ENCODE results near the gene RNASEL.

RNASEL gene

DNA sequence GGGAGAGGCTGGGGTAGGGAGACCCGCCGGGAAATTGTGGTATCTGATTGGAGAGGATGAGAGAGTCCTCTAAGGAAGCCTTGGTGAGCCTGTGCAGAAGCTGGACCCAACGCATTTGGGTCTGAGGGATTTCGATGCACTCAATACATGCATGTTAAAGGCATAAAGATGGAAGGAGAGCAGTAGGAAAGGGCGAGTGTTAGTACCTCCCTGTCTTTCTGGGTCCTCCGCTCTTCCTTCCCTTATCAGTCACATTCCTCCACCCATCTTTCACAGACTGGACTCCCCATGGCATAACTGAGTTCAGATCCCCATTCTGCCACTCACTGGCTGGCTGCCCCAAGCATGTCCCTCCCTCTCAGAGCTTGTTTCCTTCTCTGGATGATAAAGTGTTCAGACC lies 7.9 kb upstream of the RNASEL start:
- H3K4me3 ChIP-seq (ENCODE audit: low read depth in 1 of 2, low read length in 2 of 2), result no peak overlapping the region
- H3K36me3 ChIP-seq (ENCODE audit: insufficient read depth, low read length), result no peaks in the 10 kb centered on the region
- no peak overlapping the region for H3K9ac ChIP-seq (ENCODE audit: low read length)
- H3K9me3 ChIP-seq (ENCODE audit: low read length), result no peaks in the 10 kb centered on the region
- peaks cover 10% of the 10 kb centered on the region for H3K4me1 ChIP-seq (ENCODE audit: insufficient read depth, low read length)
- H3K27ac ChIP-seq (ENCODE audit: low read depth, low read length), result no peak overlapping the region
- no peaks in the 10 kb centered on the region for H3K27me3 ChIP-seq (ENCODE audit: control insufficient read depth in 1 of 2, insufficient read depth in 2 of 2, low read length in 2 of 2)

DNA sequence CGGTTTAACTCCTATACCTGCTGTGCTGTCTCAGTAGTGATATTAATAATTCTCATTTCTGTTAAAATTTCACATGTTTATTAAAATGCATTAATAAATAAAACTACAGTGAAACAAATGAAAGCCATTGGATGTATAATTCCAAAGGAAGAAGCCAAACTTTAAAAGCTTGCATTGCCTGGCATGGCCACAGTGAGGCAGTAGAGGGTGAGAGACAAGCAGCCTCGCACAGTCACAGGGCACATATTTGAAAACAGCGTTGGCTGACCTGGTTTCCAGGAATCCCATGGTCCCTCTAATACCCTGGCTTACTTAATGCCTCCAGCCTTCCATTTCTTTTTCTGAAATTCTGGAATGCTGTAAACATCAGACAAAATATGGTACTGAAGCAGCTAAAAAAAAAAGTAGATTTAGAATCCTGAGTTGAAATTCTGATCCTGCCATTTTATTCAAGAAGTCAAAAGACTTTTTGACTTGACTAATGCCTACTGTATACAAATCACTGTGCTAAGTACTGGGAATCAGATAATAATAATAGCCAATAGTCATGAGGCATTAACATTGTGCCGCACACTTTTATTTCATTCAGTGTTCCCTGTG lies 6.7 kb upstream of the RNASEL start:
- Histone ChIP-seq H3K4me1 (ENCODE audit: insufficient read depth, low read length) (no peaks in the 10 kb centered on the region), H3K4me3 (ENCODE audit: low read depth in 1 of 2, low read length in 2 of 2) (no peak overlapping the region), H3K36me3 (ENCODE audit: insufficient read depth, low read length) (no peaks in the 10 kb centered on the region), H3K9me3 (ENCODE audit: low read length) (no peaks in the 10 kb centered on the region), H3K27me3 (ENCODE audit: control insufficient read depth in 1 of 2, insufficient read depth in 2 of 2, low read length in 2 of 2) (no peaks in the 10 kb centered on the region), H3K9ac (ENCODE audit: low read length) (no peak overlapping the region), H3K27ac (ENCODE audit: low read depth, low read length) (no peak overlapping the region)

DNA sequence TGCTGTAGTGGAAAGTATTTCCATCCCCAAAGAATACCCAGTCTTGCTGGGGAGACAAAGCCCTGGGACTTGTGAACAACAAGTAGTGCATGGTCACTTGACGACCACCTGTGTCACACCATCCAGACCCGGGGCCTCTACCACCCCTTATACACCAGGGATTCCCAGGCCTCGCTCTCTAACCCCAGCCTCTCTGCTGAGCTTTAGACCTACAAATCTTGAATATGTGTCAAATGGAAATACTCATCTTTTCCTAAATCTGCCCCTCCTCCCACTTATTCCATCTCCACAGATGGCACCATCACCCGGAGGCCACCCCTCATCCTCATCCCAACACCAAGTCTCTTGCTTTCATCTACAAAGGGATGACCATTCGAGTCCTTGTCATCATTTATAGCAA lies 875 bp upstream of the RNASEL start:
- H3K9me3 ChIP-seq (ENCODE audit: low read length), result no peaks in the 10 kb centered on the region
- H3K36me3 ChIP-seq (ENCODE audit: insufficient read depth, low read length), result no peaks in the 10 kb centered on the region
- H3K27me3 ChIP-seq (ENCODE audit: control insufficient read depth in 1 of 2, insufficient read depth in 2 of 2, low read length in 2 of 2), result no peaks in the 10 kb centered on the region
- peaks cover 15% of the 10 kb centered on the region for H3K4me1 ChIP-seq (ENCODE audit: insufficient read depth, low read length)
- H3K27ac ChIP-seq (ENCODE audit: low read depth, low read length), result no peak overlapping the region
- no peak overlapping the region for H3K4me3 ChIP-seq (ENCODE audit: low read depth in 1 of 2, low read length in 2 of 2)
- H3K9ac ChIP-seq (ENCODE audit: low read length), result no peak overlapping the region

GRCh38 chr1:182589520-182589919 lies 464 bp upstream of the RNASEL start:
- no peak overlapping the region for H3K9ac ChIP-seq (ENCODE audit: low read length)
- H3K4me3 ChIP-seq (ENCODE audit: low read depth in 1 of 2, low read length in 2 of 2), result peak overlapping the region in 1 of 2 donors; percentile 79
- no peaks in the 10 kb centered on the region for H3K9me3 ChIP-seq (ENCODE audit: low read length)
- peak overlapping the region; percentile 95 for H3K27ac ChIP-seq (ENCODE audit: low read depth, low read length)
- no peaks in the 10 kb centered on the region for H3K27me3 ChIP-seq (ENCODE audit: control insufficient read depth in 1 of 2, insufficient read depth in 2 of 2, low read length in 2 of 2)
- H3K36me3 ChIP-seq (ENCODE audit: insufficient read depth, low read length), result no peaks in the 10 kb centered on the region
- peaks cover 19% of the 10 kb centered on the region for H3K4me1 ChIP-seq (ENCODE audit: insufficient read depth, low read length)

DNA sequence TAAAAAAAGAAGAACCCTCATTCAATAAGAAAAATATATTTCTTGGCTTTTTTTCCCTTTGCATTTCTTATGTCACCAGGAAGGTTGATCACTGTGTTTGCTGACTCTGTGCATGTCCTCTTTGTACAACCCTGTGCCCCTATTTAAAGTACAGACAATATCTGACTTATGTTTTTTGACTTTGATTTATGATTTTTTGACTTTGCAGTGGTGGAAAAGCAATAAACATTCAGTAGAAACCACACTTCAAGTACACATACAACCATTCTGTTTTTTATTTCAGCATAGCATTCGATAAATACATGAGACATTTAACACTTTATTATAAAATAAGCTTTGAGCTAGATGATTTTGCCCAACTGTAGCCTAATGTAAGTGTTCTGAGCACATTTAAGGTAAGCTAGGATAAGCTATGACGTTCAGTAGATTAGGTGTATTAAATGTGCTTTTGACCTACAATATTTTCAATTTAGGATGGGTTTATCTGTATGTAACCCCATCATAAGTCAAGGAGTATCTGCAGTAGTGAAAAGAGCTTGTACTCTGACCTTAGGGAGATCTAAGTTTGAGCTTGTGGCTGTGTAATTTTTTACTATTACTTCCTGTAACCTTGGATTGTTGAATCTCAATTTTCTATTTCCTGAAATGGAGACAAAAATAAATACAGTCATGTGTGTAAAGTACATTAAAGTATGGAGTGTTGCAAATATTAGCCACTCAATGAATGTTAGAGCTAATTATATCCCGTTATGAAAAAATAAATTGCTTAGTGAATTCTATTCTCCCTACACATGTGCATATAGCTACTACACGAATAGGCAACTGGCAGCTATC lies 1.2 kb downstream of the RNASEL start:
- Histone ChIP-seq H3K4me1 (ENCODE audit: insufficient read depth, low read length) (peaks cover 29% of the 10 kb centered on the region), H3K27ac (ENCODE audit: low read depth, low read length) (peak overlapping the region; percentile 95), H3K27me3 (ENCODE audit: control insufficient read depth in 1 of 2, insufficient read depth in 2 of 2, low read length in 2 of 2) (no peaks in the 10 kb centered on the region), H3K9ac (ENCODE audit: low read length) (peak overlapping the region; percentile 73), H3K36me3 (ENCODE audit: insufficient read depth, low read length) (peaks cover 7% of the 10 kb centered on the region), H3K4me3 (ENCODE audit: low read depth in 1 of 2, low read length in 2 of 2) (peak overlapping the region; percentile 79), H3K9me3 (ENCODE audit: low read length) (no peaks in the 10 kb centered on the region)

DNA sequence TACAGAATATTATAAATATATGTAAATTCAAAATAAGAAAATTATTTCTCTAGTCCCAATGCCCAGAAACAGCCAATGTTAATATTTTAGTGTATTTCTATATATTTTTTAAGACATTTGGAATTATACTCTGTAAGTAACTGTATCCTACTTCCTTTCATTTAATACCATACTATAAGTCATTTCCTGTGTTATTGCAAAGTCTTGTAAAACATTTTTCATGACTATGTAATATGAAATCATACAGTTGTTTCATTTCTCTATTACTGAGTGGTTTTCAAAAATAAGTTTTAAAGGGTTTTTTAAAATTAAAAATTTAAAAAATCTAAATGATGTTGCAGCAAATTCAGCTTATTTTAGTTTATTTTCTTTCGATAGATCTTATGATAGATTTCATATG lies 2.0 kb downstream of the RNASEL start:
- no peak overlapping the region for H3K9ac ChIP-seq (ENCODE audit: low read length)
- H3K27ac ChIP-seq (ENCODE audit: low read depth, low read length), result no peak overlapping the region
- H3K27me3 ChIP-seq (ENCODE audit: control insufficient read depth in 1 of 2, insufficient read depth in 2 of 2, low read length in 2 of 2), result no peaks in the 10 kb centered on the region
- H3K4me3 ChIP-seq (ENCODE audit: low read depth in 1 of 2, low read length in 2 of 2), result no peak overlapping the region
- H3K36me3 ChIP-seq (ENCODE audit: insufficient read depth, low read length), result peaks cover 14% of the 10 kb centered on the region
- H3K9me3 ChIP-seq (ENCODE audit: low read length), result no peaks in the 10 kb centered on the region
- peaks cover 29% of the 10 kb centered on the region for H3K4me1 ChIP-seq (ENCODE audit: insufficient read depth, low read length)

DNA sequence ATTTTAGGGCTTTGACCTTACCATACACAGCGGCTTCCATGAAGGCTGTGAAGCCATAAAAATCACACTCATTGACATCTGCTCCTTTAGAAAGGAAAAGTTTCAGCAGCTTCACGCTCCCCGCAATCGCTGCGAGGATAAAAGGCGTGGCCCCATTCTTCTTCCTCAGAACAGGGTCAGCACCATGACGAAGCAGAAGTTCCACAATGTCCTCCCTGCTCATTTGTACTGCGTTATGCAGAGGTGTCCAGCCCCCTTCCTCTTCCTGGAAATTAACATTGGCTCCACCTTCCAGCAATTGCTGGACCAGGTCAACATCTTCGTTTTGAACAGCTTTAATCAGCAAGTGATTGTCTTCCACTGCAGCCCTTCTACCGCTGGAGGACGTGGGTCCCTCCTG lies 2.7 kb downstream of the RNASEL start:
- H3K9ac ChIP-seq (ENCODE audit: low read length), result no peak overlapping the region
- no peaks in the 10 kb centered on the region for H3K27me3 ChIP-seq (ENCODE audit: control insufficient read depth in 1 of 2, insufficient read depth in 2 of 2, low read length in 2 of 2)
- H3K36me3 ChIP-seq (ENCODE audit: insufficient read depth, low read length), result peaks cover 21% of the 10 kb centered on the region
- H3K27ac ChIP-seq (ENCODE audit: low read depth, low read length), result no peak overlapping the region
- no peaks in the 10 kb centered on the region for H3K9me3 ChIP-seq (ENCODE audit: low read length)
- peaks cover 29% of the 10 kb centered on the region for H3K4me1 ChIP-seq (ENCODE audit: insufficient read depth, low read length)
- H3K4me3 ChIP-seq (ENCODE audit: low read depth in 1 of 2, low read length in 2 of 2), result no peak overlapping the region

GRCh38 chr1:182584746-182585145 lies 4.3 kb downstream of the RNASEL start:
- Histone ChIP-seq H3K9me3 (ENCODE audit: low read length) (no peaks in the 10 kb centered on the region), H3K27me3 (ENCODE audit: control insufficient read depth in 1 of 2, insufficient read depth in 2 of 2, low read length in 2 of 2) (no peaks in the 10 kb centered on the region), H3K4me1 (ENCODE audit: insufficient read depth, low read length) (peaks cover 29% of the 10 kb centered on the region), H3K9ac (ENCODE audit: low read length) (no peak overlapping the region), H3K27ac (ENCODE audit: low read depth, low read length) (no peak overlapping the region), H3K4me3 (ENCODE audit: low read depth in 1 of 2, low read length in 2 of 2) (no peak overlapping the region), H3K36me3 (ENCODE audit: insufficient read depth, low read length) (peaks cover 35% of the 10 kb centered on the region)

- peaks cover 18% of the 10 kb centered on the region for H3K4me1 ChIP-seq (ENCODE audit: insufficient read depth, low read length)
- no peak overlapping the region for H3K9ac ChIP-seq (ENCODE audit: low read length)
- H3K4me3 ChIP-seq (ENCODE audit: low read depth in 1 of 2, low read length in 2 of 2), result no peak overlapping the region
- H3K36me3 ChIP-seq (ENCODE audit: insufficient read depth, low read length), result peaks cover 51% of the 10 kb centered on the region
- no peaks in the 10 kb centered on the region for H3K27me3 ChIP-seq (ENCODE audit: control insufficient read depth in 1 of 2, insufficient read depth in 2 of 2, low read length in 2 of 2)
- H3K9me3 ChIP-seq (ENCODE audit: low read length), result no peaks in the 10 kb centered on the region
- H3K27ac ChIP-seq (ENCODE audit: low read depth, low read length), result no peak overlapping the region
Measured at GRCh38 chr1:182580736-182581135, 8.3 kb downstream of the RNASEL start.

GRCh38 chr1:182575540-182576149 lies 13.4 kb downstream of the RNASEL start:
- Histone ChIP-seq H3K27ac (ENCODE audit: low read depth, low read length) (no peak overlapping the region), H3K27me3 (ENCODE audit: control insufficient read depth in 1 of 2, insufficient read depth in 2 of 2, low read length in 2 of 2) (no peaks in the 10 kb centered on the region), H3K4me1 (ENCODE audit: insufficient read depth, low read length) (no peaks in the 10 kb centered on the region), H3K9me3 (ENCODE audit: low read length) (no peaks in the 10 kb centered on the region), H3K4me3 (ENCODE audit: low read depth in 1 of 2, low read length in 2 of 2) (no peak overlapping the region), H3K9ac (ENCODE audit: low read length) (no peak overlapping the region), H3K36me3 (ENCODE audit: insufficient read depth, low read length) (peaks cover 41% of the 10 kb centered on the region)

DNA sequence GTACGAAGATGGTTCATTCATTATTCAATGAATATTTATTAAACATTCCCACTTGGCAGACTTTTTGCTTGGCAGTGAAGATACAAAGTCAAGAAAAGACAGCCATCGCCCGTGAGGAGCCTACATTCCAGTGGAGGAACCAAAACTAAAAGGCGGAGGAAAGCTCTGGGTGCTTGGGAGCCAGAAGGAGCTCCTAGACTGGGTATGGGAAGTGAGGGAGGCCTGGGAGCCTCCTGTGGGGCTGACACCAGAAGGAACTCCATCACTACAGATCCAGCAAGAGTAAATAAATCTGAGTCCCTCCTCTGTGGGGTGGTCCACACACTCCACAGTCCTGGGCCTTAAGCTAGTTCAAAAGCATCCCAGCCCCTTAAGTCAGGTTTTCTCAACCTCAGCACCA lies 14.9 kb downstream of the RNASEL start:
- no peaks in the 10 kb centered on the region for H3K9me3 ChIP-seq (ENCODE audit: low read length)

More for the DNA sequence above, 14.9 kb downstream of the RNASEL start:
- H3K9ac ChIP-seq (ENCODE audit: low read length), result no peak overlapping the region
- H3K4me3 ChIP-seq (ENCODE audit: low read depth in 1 of 2, low read length in 2 of 2), result no peak overlapping the region
- H3K36me3 ChIP-seq (ENCODE audit: insufficient read depth, low read length), result peaks cover 26% of the 10 kb centered on the region
- no peaks in the 10 kb centered on the region for H3K27me3 ChIP-seq (ENCODE audit: control insufficient read depth in 1 of 2, insufficient read depth in 2 of 2, low read length in 2 of 2)
- H3K27ac ChIP-seq (ENCODE audit: low read depth, low read length), result no peak overlapping the region
- no peaks in the 10 kb centered on the region for H3K4me1 ChIP-seq (ENCODE audit: insufficient read depth, low read length)

Measured in muscle layer of colon (tissue), 2 donors.